NAMALWA (cell line): ENCODE data around the gene LSM4.
"Not testable (repeated sequence)": the region's sequence is repeated elsewhere in the genome, so short reads cannot be mapped to it uniquely, and the experiment has no call there.

ENCODE experiments used
- DNase-seq: peaks from one replicate; pipeline ENCODE4 v3.0.0-alpha.2; 2015; ENCODE audit warnings: low spot score

Gene LSM4

GRCh38 chr19:18322759-18323460, at the start of gene LSM4:
Gene LSM4 (minus strand): TSS chr19:18323076. CDS start chr19:18323020, 56 bp downstream.
- peak; percentile 99 for DNase-seq

GRCh38 chr19:18368504-18369222, 45.8 kb upstream of the LSM4 start:
- no peak for DNase-seq

- no peak for DNase-seq
These were observed 43.2 kb upstream of the LSM4 start for GRCh38 chr19:18366021-18366435.

GRCh38 chr19:18364826-18365528, 42.1 kb upstream of the LSM4 start:
- DNase-seq = peak; percentile 43

- DNase-seq = peak; percentile 49
These were observed 41.5 kb upstream of the LSM4 start for GRCh38 chr19:18364277-18364825.

- no peak for DNase-seq
These were observed 40.9 kb upstream of the LSM4 start for GRCh38 chr19:18363787-18364186.

- DNase-seq = no peak
These were observed 40.2 kb upstream of the LSM4 start for GRCh38 chr19:18362934-18363542.

GRCh38 chr19:18361646-18362045, 38.8 kb upstream of the LSM4 start:
- DNase-seq = no peak

GRCh38 chr19:18357041-18357440, 34.2 kb upstream of the LSM4 start:
- no peak for DNase-seq

- not testable (repeated sequence) for DNase-seq
These were observed 31.9 kb upstream of the LSM4 start for GRCh38 chr19:18354743-18355142.

GRCh38 chr19:18353378-18354005, 30.6 kb upstream of the LSM4 start:
- no peak for DNase-seq

- DNase-seq = no peak
These were observed 28.7 kb upstream of the LSM4 start for GRCh38 chr19:18351544-18351943.

GRCh38 chr19:18350490-18350889, 27.6 kb upstream of the LSM4 start:
- DNase-seq = no peak

GRCh38 chr19:18349524-18350128, 26.8 kb upstream of the LSM4 start:
- DNase-seq = no peak

GRCh38 chr19:18348818-18349339, 26.0 kb upstream of the LSM4 start:
- not testable (repeated sequence) for DNase-seq

- DNase-seq = no peak
These were observed 25.3 kb upstream of the LSM4 start for GRCh38 chr19:18348171-18348570.

- no peak for DNase-seq
These were observed 23.2 kb upstream of the LSM4 start for GRCh38 chr19:18346091-18346490.

- DNase-seq = no peak
These were observed 22.4 kb upstream of the LSM4 start for GRCh38 chr19:18345296-18345695.

GRCh38 chr19:18344582-18344950, 21.7 kb upstream of the LSM4 start:
- no peak for DNase-seq

- no peak for DNase-seq
These were observed 19.3 kb upstream of the LSM4 start for GRCh38 chr19:18342090-18342632.
